KMS-11 (cell line): Measurements from ENCODE around the gene PEX19.

Source experiments
- H2AFZ ChIP-seq: fragments of 200-600 bp; sonication (generic); 2 replicates; pipeline ENCODE4 v1.6.1; 2016; ENCODE audit warnings: antibody characterized with exemption, mixed run types, low read depth
- H3K27ac ChIP-seq: fragments of 200-600 bp; sonication (generic); 2 replicates; pipeline ENCODE4 v1.6.1; 2016; ENCODE audit warnings: mild to moderate bottlenecking, mixed run types
- H3K27me3 ChIP-seq: fragments of 200-600 bp; sonication (generic); 2 replicates; pipeline ENCODE4 v1.6.1; 2017; ENCODE audit warnings: mild to moderate bottlenecking, low read depth, mixed run types, moderate library complexity; ENCODE audit not compliant: insufficient read depth
- H3K36me3 ChIP-seq: fragments of 200-600 bp; sonication (generic); 2 replicates; pipeline ENCODE4 v1.6.1; 2017; ENCODE audit warnings: mild to moderate bottlenecking, mixed run types; ENCODE audit not compliant: insufficient read depth
- H3K4me1 ChIP-seq: fragments of 200-600 bp; sonication (generic); 2 replicates; pipeline ENCODE4 v1.6.1; 2016; ENCODE audit warnings: mild to moderate bottlenecking, low read depth, mixed run types; ENCODE audit not compliant: poor library complexity, severe bottlenecking
- H3K4me2 ChIP-seq: fragments of 200-600 bp; sonication (generic); 2 replicates; pipeline ENCODE4 v1.7.0; 2016; ENCODE audit warnings: mild to moderate bottlenecking, mixed run types
- H3K4me3 ChIP-seq: fragments of 200-600 bp; sonication (generic); IDR thresholded peaks from 2 replicates; pipeline ENCODE4 v1.6.1; 2017; ENCODE audit warnings: low read depth, low read length, mixed read lengths; ENCODE audit not compliant: insufficient read depth
- H3K79me2 ChIP-seq: fragments of 200-600 bp; sonication (generic); 2 replicates; pipeline ENCODE4 v1.6.1; 2016; ENCODE audit warnings: low read depth, mixed run types; ENCODE audit not compliant: insufficient read depth
- H3K9ac ChIP-seq: fragments of 200-600 bp; sonication (generic); 2 replicates; pipeline ENCODE4 v1.6.1; 2016; ENCODE audit warnings: mild to moderate bottlenecking, mixed run types
- H4K20me1 ChIP-seq: fragments of 200-600 bp; sonication (generic); 2 replicates; pipeline ENCODE4 v1.6.1; 2016; ENCODE audit warnings: mild to moderate bottlenecking, mixed run types; ENCODE audit not compliant: insufficient read depth
- CTCF ChIP-seq: fragments of 200-600 bp; sonication (generic); conservative IDR thresholded peaks from 2 replicates; pipeline ENCODE4 v1.6.1; 2017; ENCODE audit warnings: low read depth, mild to moderate bottlenecking, antibody characterized with exemption, low read length, moderate library complexity, mixed read lengths

The PEX19 gene

GRCh38 chr1:160257411-160258015 is 27.4 kb downstream of the PEX19 start:
- TF ChIP-seq CTCF = no peak
- H3K27ac ChIP-seq = no peak overlapping the region
- peaks cover 73% of the 10 kb centered on the region for H3K79me2 ChIP-seq

GRCh38 chr1:160256396-160257046 is 28.4 kb downstream of the PEX19 start:
- H3K9ac ChIP-seq = no peak overlapping the region
- no peaks in the 10 kb centered on the region for H3K27me3 ChIP-seq
- H2AFZ ChIP-seq = no peak overlapping the region
- H3K4me3 ChIP-seq = no peak overlapping the region
- no peak for TF ChIP-seq CTCF
- H3K4me1 ChIP-seq = peaks cover 46% of the 10 kb centered on the region
- H4K20me1 ChIP-seq = no peaks in the 10 kb centered on the region
- no peaks in the 10 kb centered on the region for H3K36me3 ChIP-seq
- H3K27ac ChIP-seq = no peak overlapping the region
- peaks cover 68% of the 10 kb centered on the region for H3K79me2 ChIP-seq
- H3K4me2 ChIP-seq = no peak overlapping the region

More at GRCh38 chr1:160257411-160258015, 27.4 kb downstream of the PEX19 start:
- H3K9ac ChIP-seq = no peak overlapping the region
- no peak overlapping the region for H2AFZ ChIP-seq
- no peak overlapping the region for H3K4me2 ChIP-seq
- no peaks in the 10 kb centered on the region for H4K20me1 ChIP-seq
- peaks cover 43% of the 10 kb centered on the region for H3K4me1 ChIP-seq
- no peak overlapping the region for H3K4me3 ChIP-seq
- no peaks in the 10 kb centered on the region for H3K36me3 ChIP-seq
- H3K27me3 ChIP-seq = no peaks in the 10 kb centered on the region

GRCh38 chr1:160255781-160256300 is 29.1 kb downstream of the PEX19 start:
- H3K36me3 ChIP-seq = no peaks in the 10 kb centered on the region

More at GRCh38 chr1:160255781-160256300, 29.1 kb downstream of the PEX19 start:
- H2AFZ ChIP-seq = no peak overlapping the region
- peaks cover 47% of the 10 kb centered on the region for H3K4me1 ChIP-seq
- no peaks in the 10 kb centered on the region for H3K27me3 ChIP-seq
- TF ChIP-seq CTCF = no peak
- no peak overlapping the region for H3K4me3 ChIP-seq
- H3K27ac ChIP-seq = no peak overlapping the region
- peaks cover 68% of the 10 kb centered on the region for H3K79me2 ChIP-seq
- H3K4me2 ChIP-seq = no peak overlapping the region
- H3K9ac ChIP-seq = no peak overlapping the region
- H4K20me1 ChIP-seq = no peaks in the 10 kb centered on the region
